ENCODE results near the gene ALK. TPM values are rescaled to one million over a fixed set of nuclear protein-coding genes. Genes with fewer than 3 reads are reported as not detected.

The ALK gene
- total RNA-seq, 6 donors from 2014 or later = 0.17 to 2.1 (median 0.35) TPM

- peaks cover 0 to 5% (median 2%) of the 10 kb centered on the region in 4 donors for H3K4me1 ChIP-seq
- TF ChIP-seq POLR2A (IDR thresholded peaks at IDR 0.05) = no peak
- no peak overlapping the region for H3K4me3 ChIP-seq
- H3K36me3 ChIP-seq = no peaks in the 10 kb centered on the region
- no peaks in the 10 kb centered on the region for H3K9me3 ChIP-seq
- no peaks in the 10 kb centered on the region for H3K27me3 ChIP-seq
- H3K27ac ChIP-seq = no peak overlapping the region
- DNase-seq = no peak
- no peak for ATAC-seq (ENCODE audit: low FRiP score in 2 of 2)
- 81 to 92% methylated on average over 2 of the region's 2 CpGs for WGBS, 2 donors
Observed at GRCh38 chr2:29518010-29518409, 403.4 kb downstream of the ALK start.

DNA sequence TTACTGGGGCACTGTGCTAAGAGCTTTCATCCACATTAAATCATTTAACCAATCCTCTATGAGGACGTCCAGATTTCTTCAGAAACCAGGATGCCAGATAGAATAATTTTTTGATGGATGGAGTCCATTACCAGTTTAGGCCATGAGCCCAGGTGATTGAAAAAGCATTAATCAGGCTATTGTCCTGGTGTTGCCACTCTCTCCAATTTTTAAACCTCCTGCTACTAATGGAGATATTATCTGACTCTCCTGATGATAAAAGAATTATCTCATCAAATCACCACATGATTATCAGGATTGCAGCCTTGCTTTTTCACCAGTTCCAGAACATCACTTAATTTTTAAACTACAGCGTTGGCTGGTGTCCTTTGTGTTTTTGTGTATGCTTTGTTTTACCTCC lies 404.0 kb downstream of the ALK start:
- Histone ChIP-seq H3K36me3 (no peaks in the 10 kb centered on the region), H3K9me3 (no peaks in the 10 kb centered on the region), H3K4me1 (peaks cover 0 to 5% (median 2%) of the 10 kb centered on the region in 4 donors), H3K27ac (no peak overlapping the region), H3K27me3 (no peaks in the 10 kb centered on the region), H3K4me3 (no peak overlapping the region)
- no peak for DNase-seq
- no peak for TF ChIP-seq POLR2A (IDR thresholded peaks at IDR 0.05)
- TF ChIP-seq, protein P1, sequence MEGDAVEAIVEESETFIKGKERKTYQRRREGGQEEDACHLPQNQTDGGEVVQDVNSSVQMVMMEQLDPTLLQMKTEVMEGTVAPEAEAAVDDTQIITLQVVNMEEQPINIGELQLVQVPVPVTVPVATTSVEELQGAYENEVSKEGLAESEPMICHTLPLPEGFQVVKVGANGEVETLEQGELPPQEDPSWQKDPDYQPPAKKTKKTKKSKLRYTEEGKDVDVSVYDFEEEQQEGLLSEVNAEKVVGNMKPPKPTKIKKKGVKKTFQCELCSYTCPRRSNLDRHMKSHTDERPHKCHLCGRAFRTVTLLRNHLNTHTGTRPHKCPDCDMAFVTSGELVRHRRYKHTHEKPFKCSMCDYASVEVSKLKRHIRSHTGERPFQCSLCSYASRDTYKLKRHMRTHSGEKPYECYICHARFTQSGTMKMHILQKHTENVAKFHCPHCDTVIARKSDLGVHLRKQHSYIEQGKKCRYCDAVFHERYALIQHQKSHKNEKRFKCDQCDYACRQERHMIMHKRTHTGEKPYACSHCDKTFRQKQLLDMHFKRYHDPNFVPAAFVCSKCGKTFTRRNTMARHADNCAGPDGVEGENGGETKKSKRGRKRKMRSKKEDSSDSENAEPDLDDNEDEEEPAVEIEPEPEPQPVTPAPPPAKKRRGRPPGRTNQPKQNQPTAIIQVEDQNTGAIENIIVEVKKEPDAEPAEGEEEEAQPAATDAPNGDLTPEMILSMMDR (IDR thresholded peaks at IDR 0.05) = no peak
- no peak for TF ChIP-seq POLR2AphosphoS5 (IDR thresholded peaks at IDR 0.05)
- TF ChIP-seq EP300 (IDR thresholded peaks at IDR 0.05) = no peak
- ATAC-seq (ENCODE audit: low FRiP score in 2 of 2) = no peak
- 73 to 86% methylated on average over 2 of the region's 2 CpGs for WGBS, 2 donors

DNA sequence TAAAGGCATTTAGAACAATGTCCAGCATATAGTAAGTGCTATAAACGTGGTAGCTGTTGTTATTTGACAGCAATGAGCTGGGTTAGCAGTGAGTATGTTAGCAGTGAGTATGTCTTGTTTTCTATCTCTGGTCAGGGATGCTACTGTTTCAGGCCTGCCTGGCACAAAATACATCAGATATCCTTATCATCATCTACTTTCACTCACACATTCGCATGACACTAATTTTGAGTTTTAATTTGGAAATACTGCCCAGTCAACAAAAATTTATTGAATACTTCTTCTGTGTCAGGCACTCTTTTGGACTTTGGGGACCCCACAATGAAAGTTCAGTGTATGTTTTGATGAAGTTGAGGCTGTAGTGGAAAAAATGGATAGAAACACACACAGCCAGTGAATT lies 404.6 kb downstream of the ALK start:
- H3K36me3 ChIP-seq = no peaks in the 10 kb centered on the region
- ATAC-seq (ENCODE audit: low FRiP score in 2 of 2) = no peak
- H3K9me3 ChIP-seq = no peaks in the 10 kb centered on the region
- H3K27ac ChIP-seq = no peak overlapping the region
- 74 to 75% methylated on average over 2 of the region's 2 CpGs for WGBS, 2 donors
- TF ChIP-seq POLR2AphosphoS5 (IDR thresholded peaks at IDR 0.05) (no peak), EP300 (IDR thresholded peaks at IDR 0.05) (no peak), POLR2A (IDR thresholded peaks at IDR 0.05) (no peak)
- TF ChIP-seq, protein P1 (IDR thresholded peaks at IDR 0.05) = no peak
- no peak for DNase-seq
- peaks cover 0 to 5% (median 2%) of the 10 kb centered on the region in 4 donors for H3K4me1 ChIP-seq
- H3K27me3 ChIP-seq = no peaks in the 10 kb centered on the region
- no peak overlapping the region for H3K4me3 ChIP-seq

DNA sequence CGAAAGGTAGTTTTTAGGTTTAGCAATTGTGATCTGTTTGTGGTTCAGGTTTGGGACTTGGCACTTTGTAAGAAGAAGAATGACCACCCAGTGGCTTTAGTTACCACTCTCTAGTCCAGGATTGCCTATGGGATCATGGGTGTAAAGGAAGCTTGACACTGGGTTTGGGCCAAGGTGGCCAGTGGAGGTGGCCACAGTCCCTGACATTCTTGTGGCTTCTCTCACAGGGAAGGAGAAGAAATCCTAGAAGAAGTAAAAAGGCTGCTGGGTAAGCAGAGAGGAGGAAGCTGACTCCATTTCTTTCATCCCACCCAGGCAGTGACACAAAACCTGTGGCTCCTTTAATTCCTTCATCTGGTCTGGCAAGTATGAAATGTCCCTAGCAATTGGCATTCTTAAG lies 411.5 kb downstream of the ALK start:
- 66 to 75% methylated on average over 1 of the region's 1 CpG for WGBS, 2 donors

GRCh38 chr2:29509397-29509796 lies 412.0 kb downstream of the ALK start:
- Histone ChIP-seq H3K4me1 (no peaks in the 10 kb centered on the region), H3K9me3 (no peaks in the 10 kb centered on the region), H3K4me3 (no peak overlapping the region), H3K27me3 (no peaks in the 10 kb centered on the region), H3K27ac (no peak overlapping the region), H3K36me3 (no peaks in the 10 kb centered on the region)
- TF ChIP-seq, protein P1 (IDR thresholded peaks at IDR 0.05) = no peak
- TF ChIP-seq POLR2AphosphoS5 (IDR thresholded peaks at IDR 0.05) (no peak), POLR2A (IDR thresholded peaks at IDR 0.05) (no peak), EP300 (IDR thresholded peaks at IDR 0.05) (no peak)
- 97 to 100% methylated on average over 1 of the region's 1 CpG for WGBS, 2 donors
- no peak for DNase-seq
- no peak for ATAC-seq (ENCODE audit: low FRiP score in 2 of 2)

More for the DNA sequence above, 411.5 kb downstream of the ALK start:
- DNase-seq = no peak
- H3K36me3 ChIP-seq = no peaks in the 10 kb centered on the region
- no peaks in the 10 kb centered on the region for H3K9me3 ChIP-seq
- H3K27ac ChIP-seq = no peak overlapping the region
- no peak for ATAC-seq (ENCODE audit: low FRiP score in 2 of 2)
- TF ChIP-seq, protein P1 (IDR thresholded peaks at IDR 0.05) = no peak
- no peak for TF ChIP-seq EP300 (IDR thresholded peaks at IDR 0.05)
- no peak for TF ChIP-seq POLR2A (IDR thresholded peaks at IDR 0.05)
- TF ChIP-seq POLR2AphosphoS5 (IDR thresholded peaks at IDR 0.05) = no peak
- no peaks in the 10 kb centered on the region for H3K4me1 ChIP-seq
- no peak overlapping the region for H3K4me3 ChIP-seq
- H3K27me3 ChIP-seq = no peaks in the 10 kb centered on the region
